Measurements from ENCODE around the gene RABL2B.

RABL2B gene

DNA sequence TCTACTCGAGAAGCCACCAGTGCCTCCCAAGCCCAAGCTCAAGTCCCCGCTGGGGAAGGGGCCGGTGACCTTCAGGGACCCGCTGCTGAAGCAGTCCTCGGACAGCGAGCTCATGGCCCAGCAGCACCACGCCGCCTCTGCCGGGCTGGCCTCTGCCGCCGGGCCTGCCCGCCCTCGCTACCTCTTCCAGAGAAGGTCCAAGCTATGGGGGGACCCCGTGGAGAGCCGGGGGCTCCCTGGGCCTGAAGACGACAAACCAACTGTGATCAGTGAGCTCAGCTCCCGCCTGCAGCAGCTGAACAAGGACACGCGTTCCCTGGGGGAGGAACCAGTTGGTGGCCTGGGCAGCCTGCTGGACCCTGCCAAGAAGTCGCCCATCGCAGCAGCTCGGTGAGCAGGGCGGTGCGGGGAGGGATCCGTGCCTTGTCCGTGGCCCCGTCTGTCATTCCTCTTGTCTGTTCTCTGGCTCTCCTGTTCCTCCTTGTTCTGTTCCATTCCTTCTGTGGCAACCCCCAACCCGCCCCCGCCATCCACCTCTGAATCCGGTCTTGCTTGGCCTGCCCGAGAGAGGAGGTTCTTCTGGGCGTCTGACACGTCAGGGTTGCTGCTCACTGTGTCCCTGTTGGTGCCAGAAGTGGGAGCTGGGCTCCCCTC is 61.3 kb downstream of the RABL2B start:
- no peak for DNase-seq

DNA sequence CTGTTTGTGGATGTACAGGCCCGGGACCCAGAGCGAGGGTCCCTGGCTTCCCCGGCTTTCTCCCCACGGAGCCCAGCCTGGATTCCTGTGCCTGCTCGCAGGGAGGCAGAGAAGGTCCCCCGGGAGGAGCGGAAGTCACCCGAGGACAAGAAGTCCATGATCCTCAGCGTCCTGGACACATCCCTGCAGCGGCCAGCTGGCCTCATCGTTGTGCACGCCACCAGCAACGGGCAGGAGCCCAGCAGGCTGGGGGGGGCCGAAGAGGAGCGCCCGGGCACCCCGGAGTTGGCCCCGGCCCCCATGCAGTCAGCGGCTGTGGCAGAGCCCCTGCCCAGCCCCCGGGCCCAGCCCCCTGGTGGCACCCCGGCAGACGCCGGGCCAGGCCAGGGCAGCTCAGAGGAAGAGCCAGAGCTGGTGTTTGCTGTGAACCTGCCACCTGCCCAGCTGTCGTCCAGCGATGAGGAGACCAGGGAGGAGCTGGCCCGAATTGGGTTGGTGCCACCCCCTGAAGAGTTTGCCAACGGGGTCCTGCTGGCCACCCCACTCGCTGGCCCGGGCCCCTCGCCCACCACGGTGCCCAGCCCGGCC is 62.1 kb downstream of the RABL2B start:
- DNase-seq: no peak

DNA sequence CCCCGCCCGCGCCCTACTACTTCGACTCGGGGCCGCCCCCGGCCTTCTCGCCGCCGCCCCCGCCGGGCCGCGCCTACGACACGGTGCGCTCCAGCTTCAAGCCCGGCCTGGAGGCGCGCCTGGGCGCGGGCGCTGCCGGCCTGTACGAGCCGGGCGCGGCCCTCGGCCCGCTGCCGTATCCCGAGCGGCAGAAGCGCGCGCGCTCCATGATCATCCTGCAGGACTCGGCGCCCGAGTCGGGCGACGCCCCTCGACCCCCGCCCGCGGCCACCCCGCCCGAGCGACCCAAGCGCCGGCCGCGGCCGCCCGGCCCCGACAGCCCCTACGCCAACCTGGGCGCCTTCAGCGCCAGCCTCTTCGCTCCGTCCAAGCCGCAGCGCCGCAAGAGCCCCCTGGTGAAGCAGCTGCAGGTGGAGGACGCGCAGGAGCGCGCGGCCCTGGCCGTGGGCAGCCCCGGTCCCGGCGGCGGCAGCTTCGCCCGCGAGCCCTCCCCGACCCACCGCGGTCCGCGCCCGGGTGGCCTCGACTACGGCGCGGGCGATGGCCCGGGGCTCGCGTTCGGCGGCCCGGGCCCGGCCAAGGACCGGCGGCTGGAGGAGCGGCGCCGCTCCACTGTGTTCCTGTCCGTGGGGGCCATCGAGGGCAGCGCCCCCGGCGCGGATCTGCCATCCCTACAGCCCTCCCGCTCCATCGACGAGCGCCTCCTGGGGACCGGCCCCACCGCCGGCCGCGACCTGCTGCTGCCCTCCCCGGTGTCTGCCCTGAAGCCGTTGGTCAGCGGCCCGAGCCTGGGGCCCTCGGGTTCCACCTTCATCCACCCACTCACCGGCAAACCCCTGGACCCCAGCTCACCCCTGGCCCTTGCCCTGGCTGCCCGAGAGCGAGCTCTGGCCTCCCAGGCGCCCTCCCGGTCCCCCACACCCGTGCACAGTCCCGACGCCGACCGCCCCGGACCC is 62.9 kb downstream of the RABL2B start:
- DNase-seq: no peak

DNA sequence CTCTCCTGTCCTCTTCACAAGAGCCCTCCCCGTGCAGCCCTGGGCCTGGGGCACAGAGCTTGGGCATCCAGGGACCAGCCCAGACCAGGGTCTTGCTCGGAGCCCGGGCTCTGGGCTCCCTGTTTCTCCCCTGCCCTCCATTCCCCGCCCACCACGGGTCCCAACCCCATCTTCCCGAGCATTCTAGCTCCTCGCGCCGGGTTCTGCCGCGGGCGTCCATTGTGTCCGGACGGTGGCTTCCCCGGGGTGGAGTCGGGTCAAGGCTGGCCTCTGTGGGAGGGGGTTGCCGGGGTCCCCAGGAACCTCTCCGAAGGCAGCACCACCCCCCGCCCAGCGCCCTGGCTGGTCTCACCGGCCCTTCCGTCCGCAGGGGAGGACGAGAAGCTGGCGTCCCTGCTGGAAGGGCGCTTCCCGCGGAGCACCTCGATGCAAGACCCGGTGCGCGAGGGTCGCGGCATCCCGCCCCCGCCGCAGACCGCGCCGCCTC is 63.6 kb downstream of the RABL2B start:
- no peak for DNase-seq

DNA sequence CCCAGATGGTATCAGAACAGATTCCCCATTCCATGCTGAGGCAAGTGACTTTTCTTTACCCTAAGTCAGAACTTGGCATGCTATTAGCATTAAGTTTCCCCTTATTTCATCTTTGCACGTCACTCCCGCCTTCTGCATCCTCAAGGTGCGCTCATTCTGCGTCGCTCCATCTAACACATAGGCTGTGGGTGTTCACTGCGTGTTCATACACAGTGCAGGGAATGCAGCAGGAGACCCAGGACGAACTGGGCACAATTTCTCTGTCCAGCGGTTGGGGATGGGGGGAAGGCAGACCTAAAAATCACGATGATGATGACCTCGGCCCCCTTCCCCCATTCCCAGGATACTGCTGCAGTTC is 65.1 kb downstream of the RABL2B start:
- DNase-seq: no peak

DNA sequence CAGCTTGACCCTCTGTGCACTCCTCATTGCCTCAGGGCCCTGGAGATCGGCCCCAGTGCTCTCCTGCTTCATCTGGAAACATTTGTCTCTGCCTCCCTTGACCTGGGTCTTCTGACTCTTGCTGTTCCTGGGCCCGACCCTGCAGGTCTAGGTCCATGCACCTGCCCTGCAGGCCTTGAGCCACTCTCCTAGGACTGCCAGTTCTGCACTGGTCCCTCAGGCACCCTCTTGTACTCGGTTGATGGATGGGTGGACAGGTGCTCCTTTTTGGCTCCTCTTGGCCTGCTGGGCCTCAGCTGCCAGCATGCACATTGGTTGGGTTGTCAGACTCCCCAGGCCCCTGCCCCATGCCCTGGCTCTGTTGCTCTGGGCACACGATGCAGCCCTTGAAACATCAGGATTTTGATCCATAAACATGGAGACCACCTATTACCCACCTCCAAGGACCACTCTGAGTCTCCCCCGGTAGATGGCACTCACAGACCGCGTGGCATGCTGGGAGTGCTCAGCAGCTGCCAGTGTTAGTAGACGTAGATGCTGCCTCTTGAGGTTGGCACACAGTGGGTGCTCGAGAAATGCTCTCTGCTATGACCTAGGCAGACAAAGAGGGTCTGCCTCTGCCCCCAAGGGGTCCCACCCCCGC is 65.6 kb downstream of the RABL2B start:
- DNase-seq: no peak
